Stimulated activated CD8-positive, alpha-beta memory T cell treated with anti-CD3 and anti-CD28 coated beads, Interleukin-12 subunit alpha, Interleukin-12 subunit beta, amount 100 ng/mL, for 1 hour (primary cell): ENCODE data around the gene LILRB5.
"Not testable (repeated sequence)": the region's sequence is repeated elsewhere in the genome, so short reads cannot be mapped to it uniquely, and the experiment has no call there.

Experiments used
- DNase-seq: peaks from one replicate; pipeline ENCODE4 v3.0.0-alpha.2; 2020; ENCODE audit warnings: low read depth

LILRB5 gene

DNA sequence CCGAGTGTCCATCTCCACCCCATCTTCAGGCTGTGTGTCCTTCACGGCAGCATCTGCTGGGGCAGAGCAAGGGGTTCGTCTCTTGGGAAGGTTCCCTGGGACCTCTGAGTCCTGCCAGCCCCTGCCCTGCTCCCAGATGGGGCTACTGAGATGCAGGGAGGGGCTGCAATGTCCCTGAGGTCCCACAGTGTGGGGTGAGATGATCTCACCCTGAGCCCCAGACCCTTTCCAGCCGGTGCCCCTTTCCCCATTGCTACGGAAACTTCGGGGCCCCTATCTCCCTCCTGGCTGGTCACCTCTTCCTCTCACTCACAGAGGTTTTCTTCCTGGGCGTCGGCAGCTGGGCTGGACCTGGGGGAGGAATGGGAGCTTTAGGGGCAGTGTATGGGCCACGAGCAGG lies 18.9 kb upstream of the LILRB5 start:
- DNase-seq = no peak

DNA sequence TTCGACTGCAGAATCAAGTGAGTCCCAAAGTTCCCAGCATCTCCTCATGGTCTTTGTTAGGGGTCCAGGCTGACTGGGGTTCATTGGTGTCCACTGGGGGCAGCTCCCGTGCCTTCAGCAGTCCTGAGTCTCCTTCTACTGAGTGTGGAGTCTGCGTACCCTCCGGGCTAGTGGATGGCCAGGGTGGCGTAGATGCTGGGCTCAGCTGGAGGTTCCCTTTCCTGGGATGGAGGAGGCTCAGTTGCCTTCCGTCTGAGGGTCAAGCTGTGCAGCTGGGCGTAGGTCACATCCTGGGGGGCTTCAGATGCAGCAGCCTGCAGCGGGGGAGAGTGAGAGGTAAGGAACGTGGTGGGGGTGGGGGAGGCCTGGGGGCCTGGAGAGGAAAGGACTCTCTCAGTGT lies 17.4 kb upstream of the LILRB5 start:
- DNase-seq = not testable (repeated sequence)

DNA sequence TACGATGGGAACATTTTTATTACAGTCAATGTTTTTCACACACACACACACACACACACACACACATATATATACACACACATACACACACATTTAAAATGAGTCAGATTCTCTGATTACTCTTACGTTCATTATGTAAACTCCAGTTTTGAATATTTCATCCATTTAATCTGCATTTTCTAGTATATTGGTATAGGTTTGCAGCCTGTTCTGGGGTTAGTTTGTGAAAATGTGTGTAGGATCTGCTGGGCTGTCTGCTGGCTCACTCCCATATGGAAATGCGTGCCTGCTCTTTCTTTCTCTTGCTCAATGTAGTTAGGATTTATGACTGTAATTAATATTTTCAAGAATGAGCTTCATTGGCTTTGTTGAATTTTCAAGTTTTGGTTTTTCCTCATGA lies 16.7 kb upstream of the LILRB5 start:
- DNase-seq = no peak

DNA sequence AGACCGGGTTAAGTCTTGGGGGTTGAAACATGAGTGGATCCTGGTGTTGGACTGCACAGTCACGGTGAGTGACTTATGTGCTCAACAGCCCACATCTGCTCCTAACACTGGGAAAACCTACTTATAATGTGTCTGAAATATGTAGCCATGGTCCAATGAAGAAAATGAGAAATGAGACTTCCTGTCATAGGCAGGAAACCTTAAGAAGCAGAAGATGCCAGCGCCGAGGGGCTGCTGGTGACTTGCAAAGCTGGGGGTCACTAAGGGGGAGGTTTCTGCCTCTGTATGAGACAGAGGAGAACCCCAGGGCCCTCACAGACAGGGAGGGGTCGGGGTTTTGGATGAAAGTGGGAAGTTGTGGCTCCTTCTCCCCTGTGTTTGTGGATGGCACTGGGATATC lies 15.1 kb upstream of the LILRB5 start:
- DNase-seq = not testable (repeated sequence)

- not testable (repeated sequence) for DNase-seq
Measured at GRCh38 chr19:54271587-54271986, 14.5 kb upstream of the LILRB5 start.

GRCh38 chr19:54271106-54271505 lies 14.0 kb upstream of the LILRB5 start:
- DNase-seq = no peak

DNA sequence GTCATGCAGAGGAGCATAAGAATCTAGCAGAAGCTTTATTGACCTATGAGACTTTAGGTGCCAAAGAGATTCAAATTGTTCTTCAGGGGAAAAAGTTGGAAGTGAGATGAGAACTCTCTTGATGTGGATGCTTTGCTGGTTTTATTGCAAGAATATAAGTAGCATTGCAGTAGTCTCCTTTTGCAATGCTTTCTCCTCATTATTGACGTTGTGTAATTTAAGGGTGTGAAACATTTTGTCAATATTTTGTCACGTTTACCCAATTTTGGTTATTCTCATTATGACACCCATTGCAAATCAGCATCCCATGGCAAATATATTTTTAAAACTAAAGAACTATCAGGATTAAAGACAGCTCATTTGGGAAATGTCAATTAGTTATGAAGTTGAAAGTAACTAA lies 11.9 kb upstream of the LILRB5 start:
- no peak for DNase-seq

DNA sequence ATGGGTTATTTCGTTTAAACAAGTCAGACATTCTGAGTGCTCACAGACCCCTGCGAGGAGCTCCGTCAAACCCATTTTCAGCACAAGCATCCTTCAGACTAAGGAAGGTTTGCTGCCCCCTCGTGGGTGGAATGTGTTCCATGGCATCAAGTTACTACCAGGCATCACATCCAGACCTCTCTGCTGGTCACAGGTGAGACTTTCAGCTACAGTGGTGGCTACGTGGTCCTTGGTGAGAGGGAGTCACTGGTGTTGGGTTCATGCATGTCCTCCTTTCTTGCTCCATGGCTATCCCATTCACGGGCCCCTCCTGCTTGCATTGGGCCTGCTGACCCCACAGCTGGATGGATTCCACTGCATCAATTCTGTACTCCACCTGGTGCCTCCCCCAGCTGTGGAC lies 9.1 kb upstream of the LILRB5 start:
- DNase-seq = peak; percentile 47

- no peak for DNase-seq
Measured at GRCh38 chr19:54262470-54262869, 5.4 kb upstream of the LILRB5 start.

DNA sequence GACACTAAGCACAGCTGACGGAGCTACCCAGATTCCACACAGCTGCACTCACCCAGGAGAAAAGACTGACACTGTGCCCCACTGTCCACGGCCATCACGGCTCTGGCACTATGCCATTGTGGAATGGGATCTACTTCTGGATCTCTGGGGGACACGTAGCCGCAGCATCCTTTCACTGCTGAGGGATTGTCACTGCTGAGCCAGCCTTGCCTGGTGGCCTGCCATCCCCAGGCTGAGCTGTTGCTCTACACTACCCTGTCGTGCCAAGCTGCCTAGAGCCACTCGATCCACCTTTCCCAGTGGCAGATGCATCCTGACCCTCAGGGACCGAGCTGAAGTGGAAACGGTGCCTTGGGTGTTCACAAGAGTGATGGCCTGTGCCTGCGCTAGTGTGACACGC lies 5.0 kb upstream of the LILRB5 start:
- DNase-seq = no peak

DNA sequence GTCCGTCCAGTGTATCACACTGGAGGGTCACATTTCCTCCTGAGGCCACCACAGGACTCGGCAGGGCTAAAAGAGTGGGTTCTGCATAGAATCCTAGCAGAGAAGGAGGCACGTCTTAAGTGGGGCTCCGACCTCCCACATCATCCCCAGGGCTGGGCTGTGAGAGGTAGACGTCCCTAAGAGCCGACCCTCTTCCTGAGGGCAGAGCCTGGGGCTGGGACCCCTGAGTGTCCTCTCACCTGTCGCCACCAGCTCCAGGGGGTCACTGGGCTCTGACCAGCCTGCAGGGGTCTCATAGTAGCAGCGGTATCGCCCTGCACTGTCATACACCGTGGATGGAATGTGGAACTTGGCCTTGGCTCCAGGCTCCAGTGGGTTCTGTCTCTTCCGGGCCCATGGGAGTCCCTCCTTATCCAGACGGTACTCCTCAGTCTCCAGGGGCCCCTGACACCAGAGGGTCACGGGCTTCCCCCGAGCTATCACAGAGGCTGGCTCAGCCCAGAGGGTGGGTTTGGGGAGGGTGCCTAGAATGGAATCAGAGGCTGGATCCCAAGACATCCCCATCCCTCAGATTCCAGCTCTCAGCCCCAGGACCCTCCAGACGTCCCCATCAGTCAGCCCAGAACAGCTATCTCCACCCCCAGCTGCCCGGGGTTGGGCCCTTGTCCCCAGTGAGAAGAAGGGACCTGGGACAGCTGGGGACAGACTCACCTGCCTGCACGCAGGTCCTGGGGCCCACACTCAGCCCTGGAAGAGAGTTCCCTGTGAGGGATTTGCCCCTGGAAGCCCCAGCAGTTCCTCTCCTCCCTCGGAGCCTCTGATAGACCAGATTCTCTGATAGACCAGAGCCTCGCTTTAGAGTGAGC lies 590 bp downstream of the LILRB5 start:
- DNase-seq = no peak

GRCh38 chr19:54255105-54255775 lies 1.8 kb downstream of the LILRB5 start:
- DNase-seq = no peak

GRCh38 chr19:54254195-54254906 lies 2.7 kb downstream of the LILRB5 start:
- no peak for DNase-seq

DNA sequence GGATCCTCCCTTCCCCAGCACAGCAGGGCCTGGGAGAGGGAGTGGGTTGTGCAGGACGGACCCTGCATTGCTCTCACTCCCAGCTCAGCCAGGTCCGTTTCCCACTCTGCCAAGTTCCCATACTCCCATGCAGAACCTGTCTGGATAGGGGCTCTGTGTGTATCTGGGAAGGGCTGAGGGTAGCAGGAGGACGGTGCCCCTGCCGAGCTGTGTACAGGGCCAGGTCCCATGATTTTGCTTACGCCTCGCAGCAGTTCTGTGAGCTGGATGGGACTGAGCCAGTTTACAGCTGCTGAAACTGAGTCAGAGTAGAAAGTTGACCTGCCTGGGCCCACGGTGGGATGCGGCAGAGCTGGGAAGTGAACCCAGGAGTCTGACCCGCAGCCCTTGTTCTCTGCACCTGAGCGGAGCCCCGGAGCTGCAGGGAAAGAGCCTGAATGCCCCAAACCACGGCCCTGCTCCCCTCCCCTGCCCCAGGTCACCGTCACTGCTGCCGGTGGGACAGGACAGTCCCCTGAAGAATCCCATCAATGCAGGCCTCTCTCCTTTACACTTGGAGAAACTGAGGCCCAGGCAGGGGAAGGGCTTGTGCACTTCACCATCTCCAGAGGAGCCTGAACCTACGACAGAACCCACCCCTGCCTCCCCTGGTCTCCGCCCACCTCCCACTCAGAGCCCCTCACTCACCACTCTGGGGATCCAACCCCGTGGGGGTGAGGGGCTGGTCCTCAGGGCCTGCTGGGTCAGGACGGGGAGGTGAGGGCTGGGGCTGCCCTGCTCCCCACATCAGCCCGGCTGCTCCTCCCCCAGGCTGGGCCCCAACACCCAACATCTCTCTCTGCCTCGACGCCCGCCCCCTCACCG lies 3.5 kb downstream of the LILRB5 start:
- no peak for DNase-seq

GRCh38 chr19:54252845-54253244 lies 4.2 kb downstream of the LILRB5 start:
- no peak for DNase-seq

- DNase-seq = no peak
Measured at GRCh38 chr19:54252243-54252642, 4.8 kb downstream of the LILRB5 start.

- no peak for DNase-seq
Measured at GRCh38 chr19:54248016-54248601, 9.0 kb downstream of the LILRB5 start.

GRCh38 chr19:54247106-54247930 lies 9.8 kb downstream of the LILRB5 start:
- DNase-seq = no peak

DNA sequence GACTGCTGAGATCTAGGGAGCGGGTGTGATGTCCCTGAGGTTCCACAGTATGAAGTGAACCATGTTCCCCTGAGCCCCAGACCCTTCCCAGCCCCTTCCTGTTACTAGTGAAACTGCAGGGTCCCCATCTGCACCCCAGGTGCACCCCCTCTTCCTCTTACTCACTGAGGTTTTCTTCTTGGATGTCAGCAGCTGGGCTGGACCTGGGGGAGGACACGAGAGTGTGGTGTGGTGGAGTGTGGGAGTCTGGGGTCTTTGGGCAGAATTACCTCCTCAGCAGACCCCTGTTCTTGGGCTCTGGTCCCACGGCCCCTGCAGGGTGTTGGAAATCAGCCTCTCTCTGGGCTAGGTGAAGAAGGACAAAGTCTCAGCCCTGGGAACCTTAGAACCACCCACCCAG lies 11.1 kb downstream of the LILRB5 start:
- DNase-seq = no peak

DNA sequence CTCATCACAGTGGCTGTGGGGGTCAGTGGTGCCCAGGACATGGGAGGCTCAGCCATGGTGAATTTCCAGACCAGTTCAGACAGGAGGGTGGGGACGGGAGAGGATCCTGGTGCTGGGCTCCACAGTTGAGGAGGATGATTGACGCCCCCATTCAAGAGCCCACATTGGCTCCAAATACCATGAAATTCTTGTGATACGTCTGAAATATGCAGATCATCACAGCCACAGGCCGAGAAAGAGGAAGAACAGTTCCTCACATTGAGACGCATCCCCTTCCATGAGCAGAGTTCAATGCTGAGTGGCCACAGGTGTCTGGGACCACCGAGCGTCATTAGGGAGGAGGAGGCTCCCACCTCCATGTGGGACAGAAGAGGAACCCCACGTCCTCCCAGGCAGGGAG lies 13.3 kb downstream of the LILRB5 start:
- not testable (repeated sequence) for DNase-seq

DNA sequence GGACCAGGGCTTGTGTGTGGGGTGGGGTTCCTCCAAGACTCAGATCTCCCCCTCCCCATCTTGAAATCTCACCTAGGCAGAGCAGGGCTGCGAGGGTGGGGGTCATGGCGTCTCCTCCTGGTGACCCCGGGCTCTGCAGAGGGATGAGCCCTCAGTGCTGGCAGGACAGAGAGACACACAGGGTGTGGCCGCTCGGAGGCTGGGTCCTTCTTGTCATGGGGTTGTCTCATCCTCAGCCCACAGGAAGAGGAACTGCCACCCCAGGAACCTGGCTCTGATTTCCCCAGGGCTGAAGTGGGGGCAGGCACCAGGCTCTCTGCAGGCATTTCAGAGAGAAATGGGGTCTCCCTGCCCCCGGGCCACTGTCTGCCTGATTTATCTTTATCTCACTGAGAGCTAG lies 14.4 kb downstream of the LILRB5 start, which contains the start of gene LILRA6:
TSS of gene LILRA6 (minus strand) at position 145 of the 400 bp plus-strand sequence.
- DNase-seq = not testable (repeated sequence)
